SKM-1 treated with dmso at 0.1 percent for 144 hours (cell line): ENCODE results near the gene KLK4.

Experiments used
- DNase-seq: peaks from one replicate; lab custom pipeline; 2025; ENCODE audit not compliant: unreplicated experiment; lab: John Stamatoyannopoulos, UW

Gene KLK4

GRCh38 chr19:50882188-50882587, 29.0 kb downstream of the KLK4 start:
- DNase-seq = no peak

- no peak for DNase-seq
Measured at GRCh38 chr19:50880241-50880640, 31.0 kb downstream of the KLK4 start.

GRCh38 chr19:50878851-50879250, 32.3 kb downstream of the KLK4 start:
- DNase-seq = no peak

- DNase-seq = no peak
Measured at GRCh38 chr19:50877338-50877737, 33.9 kb downstream of the KLK4 start.

GRCh38 chr19:50876456-50876855, 34.7 kb downstream of the KLK4 start:
- DNase-seq = no peak

- no peak for DNase-seq
Measured at GRCh38 chr19:50875795-50876422, 35.3 kb downstream of the KLK4 start.

- DNase-seq = no peak
Measured at GRCh38 chr19:50874211-50874610, 37.0 kb downstream of the KLK4 start.

GRCh38 chr19:50873056-50873455, 38.1 kb downstream of the KLK4 start, which contains the start of gene KLK2:
KLK2 (plus strand) TSS chr19:50873439; CDS start chr19:50873474, 35 bp downstream.
- no peak for DNase-seq

GRCh38 chr19:50870417-50871089, 40.6 kb downstream of the KLK4 start:
- no peak for DNase-seq

- DNase-seq = no peak
Measured at GRCh38 chr19:50869479-50869878, 41.7 kb downstream of the KLK4 start.

- DNase-seq = no peak
Measured at GRCh38 chr19:50861496-50862286, 49.5 kb downstream of the KLK4 start.

GRCh38 chr19:50861010-50861409, 50.2 kb downstream of the KLK4 start:
- DNase-seq = no peak

- no peak for DNase-seq
Measured at GRCh38 chr19:50859849-50860248, 51.3 kb downstream of the KLK4 start.

- DNase-seq = no peak
Measured at GRCh38 chr19:50858886-50859285, 52.3 kb downstream of the KLK4 start.

GRCh38 chr19:50857366-50857765, 53.8 kb downstream of the KLK4 start:
- no peak for DNase-seq
